ENCODE results near the gene TAF11L12. TPM values are rescaled to one million over a fixed set of nuclear protein-coding genes. Genes with fewer than 3 reads are reported as not detected.
"Not testable (repeated sequence)": the region's sequence is repeated elsewhere in the genome, so short reads cannot be mapped to it uniquely, and the experiment has no call there.

Gene TAF11L12
- total RNA-seq (not detected), polyA plus RNA-seq (not detected)

GRCh38 chr5:17610092-17610491 is at the start of gene TAF11L12:
Gene TAF11L12, plus strand, starts transcription at chr5:17610392.
- H3K4me1 ChIP-seq (ENCODE audit: insufficient read depth, low read length); H3K4me1 Mint-ChIP-seq; H3K27me3 Mint-ChIP-seq; H3K36me3 ChIP-seq (ENCODE audit: insufficient read depth, low read length); H3K27me3 ChIP-seq (ENCODE audit: insufficient read depth, low read length); H3K9me3 ChIP-seq (ENCODE audit: control insufficient read depth in 1 of 2, low read length in 2 of 2); H3K27ac ChIP-seq (ENCODE audit: low read depth, low read length); H3K4me3 ChIP-seq (ENCODE audit: low read length in 2 of 2); CTCF ChIA-PET (ENCODE audit: partially characterized antibody); H3K27ac Mint-ChIP-seq; POLR2A ChIA-PET (ENCODE audit: partially characterized antibody); H3K4me3 Mint-ChIP-seq; intact Hi-C loops (cut with micrococcal nuclease); H3K36me3 Mint-ChIP-seq; DNase-seq: not testable (repeated sequence)
- peaks cover 0 to 11% (median 5%) of the 10 kb centered on the region in 8 donors for H3K9me3 Mint-ChIP-seq

- intact Hi-C loops (cut with micrococcal nuclease); H3K9me3 Mint-ChIP-seq; H3K27ac ChIP-seq (ENCODE audit: low read depth, low read length); H3K9me3 ChIP-seq (ENCODE audit: control insufficient read depth in 1 of 2, low read length in 2 of 2); H3K27me3 ChIP-seq (ENCODE audit: insufficient read depth, low read length); DNase-seq; H3K4me3 ChIP-seq (ENCODE audit: low read length in 2 of 2); H3K4me1 Mint-ChIP-seq; POLR2A ChIA-PET (ENCODE audit: partially characterized antibody); H3K4me3 Mint-ChIP-seq; H3K27ac Mint-ChIP-seq; H3K36me3 Mint-ChIP-seq; H3K36me3 ChIP-seq (ENCODE audit: insufficient read depth, low read length); CTCF ChIA-PET (ENCODE audit: partially characterized antibody); H3K4me1 ChIP-seq (ENCODE audit: insufficient read depth, low read length); H3K27me3 Mint-ChIP-seq: not testable (repeated sequence)
Measured at GRCh38 chr5:17585658-17586057, 24.5 kb upstream of the TAF11L12 start, which contains the start of gene TAF11L7. Gene TAF11L7, minus strand, starts transcription at chr5:17585758.

- H3K4me1 ChIP-seq (ENCODE audit: insufficient read depth, low read length); H3K36me3 ChIP-seq (ENCODE audit: insufficient read depth, low read length); H3K4me1 Mint-ChIP-seq; POLR2A ChIA-PET (ENCODE audit: partially characterized antibody); H3K4me3 ChIP-seq (ENCODE audit: low read length in 2 of 2); H3K27ac Mint-ChIP-seq; H3K36me3 Mint-ChIP-seq; H3K27ac ChIP-seq (ENCODE audit: low read depth, low read length); H3K4me3 Mint-ChIP-seq; DNase-seq; CTCF ChIA-PET (ENCODE audit: partially characterized antibody); H3K27me3 ChIP-seq (ENCODE audit: insufficient read depth, low read length); H3K9me3 ChIP-seq (ENCODE audit: control insufficient read depth in 1 of 2, low read length in 2 of 2); H3K27me3 Mint-ChIP-seq; H3K9me3 Mint-ChIP-seq; intact Hi-C loops (cut with micrococcal nuclease): not testable (repeated sequence)
Measured at GRCh38 chr5:17590860-17591259, 19.3 kb upstream of the TAF11L12 start, which contains the start of gene TAF11L8. Gene TAF11L8, minus strand, starts transcription at chr5:17590960.

- H3K4me1 ChIP-seq (ENCODE audit: insufficient read depth, low read length); H3K27ac Mint-ChIP-seq; H3K4me1 Mint-ChIP-seq; H3K36me3 ChIP-seq (ENCODE audit: insufficient read depth, low read length); H3K4me3 Mint-ChIP-seq; H3K9me3 Mint-ChIP-seq; DNase-seq; H3K27me3 Mint-ChIP-seq; H3K9me3 ChIP-seq (ENCODE audit: control insufficient read depth in 1 of 2, low read length in 2 of 2); H3K27ac ChIP-seq (ENCODE audit: low read depth, low read length); POLR2A ChIA-PET (ENCODE audit: partially characterized antibody); H3K36me3 Mint-ChIP-seq; H3K27me3 ChIP-seq (ENCODE audit: insufficient read depth, low read length); CTCF ChIA-PET (ENCODE audit: partially characterized antibody); intact Hi-C loops (cut with micrococcal nuclease); H3K4me3 ChIP-seq (ENCODE audit: low read length in 2 of 2): not testable (repeated sequence)
Measured at GRCh38 chr5:17594255-17594654, 15.9 kb upstream of the TAF11L12 start, which contains the start of gene TAF11L9. Gene TAF11L9, minus strand, starts transcription at chr5:17594394.

GRCh38 chr5:17597728-17598127 is 12.5 kb upstream of the TAF11L12 start, which contains the start of gene TAF11L10:
Gene TAF11L10, minus strand, starts transcription at chr5:17597828.
- H3K27me3 ChIP-seq (ENCODE audit: insufficient read depth, low read length); H3K9me3 ChIP-seq (ENCODE audit: control insufficient read depth in 1 of 2, low read length in 2 of 2); POLR2A ChIA-PET (ENCODE audit: partially characterized antibody); H3K4me1 Mint-ChIP-seq; H3K27ac ChIP-seq (ENCODE audit: low read depth, low read length); H3K4me1 ChIP-seq (ENCODE audit: insufficient read depth, low read length); intact Hi-C loops (cut with micrococcal nuclease); H3K4me3 Mint-ChIP-seq; H3K27ac Mint-ChIP-seq; DNase-seq; H3K9me3 Mint-ChIP-seq; H3K36me3 ChIP-seq (ENCODE audit: insufficient read depth, low read length); H3K4me3 ChIP-seq (ENCODE audit: low read length in 2 of 2); H3K27me3 Mint-ChIP-seq; CTCF ChIA-PET (ENCODE audit: partially characterized antibody); H3K36me3 Mint-ChIP-seq: not testable (repeated sequence)

GRCh38 chr5:17603880-17604279 is 6.3 kb upstream of the TAF11L12 start, which contains the start of gene TAF11L11:
Gene TAF11L11, plus strand, starts transcription at chr5:17604183.
- H3K4me3 ChIP-seq (ENCODE audit: low read length in 2 of 2); CTCF ChIA-PET (ENCODE audit: partially characterized antibody); H3K4me1 ChIP-seq (ENCODE audit: insufficient read depth, low read length); H3K4me1 Mint-ChIP-seq; DNase-seq; POLR2A ChIA-PET (ENCODE audit: partially characterized antibody); H3K27me3 Mint-ChIP-seq; H3K27ac ChIP-seq (ENCODE audit: low read depth, low read length); H3K27ac Mint-ChIP-seq; H3K4me3 Mint-ChIP-seq; intact Hi-C loops (cut with micrococcal nuclease); H3K36me3 Mint-ChIP-seq; H3K36me3 ChIP-seq (ENCODE audit: insufficient read depth, low read length); H3K27me3 ChIP-seq (ENCODE audit: insufficient read depth, low read length); H3K9me3 ChIP-seq (ENCODE audit: control insufficient read depth in 1 of 2, low read length in 2 of 2); H3K9me3 Mint-ChIP-seq: not testable (repeated sequence)

- Mint-ChIP-seq H3K4me3 (no peak overlapping the region), H3K4me1 (no peaks in the 10 kb centered on the region), H3K9me3 (peaks cover 0 to 10% (median 4%) of the 10 kb centered on the region in 8 donors), H3K36me3 (no peaks in the 10 kb centered on the region), H3K27me3 (no peaks in the 10 kb centered on the region), H3K27ac (no peak overlapping the region)
- Histone ChIP-seq H3K4me1 (ENCODE audit: insufficient read depth, low read length) (no peaks in the 10 kb centered on the region), H3K9me3 (ENCODE audit: control insufficient read depth in 1 of 2, low read length in 2 of 2) (no peaks in the 10 kb centered on the region), H3K27me3 (ENCODE audit: insufficient read depth, low read length) (no peaks in the 10 kb centered on the region), H3K4me3 (ENCODE audit: low read length in 2 of 2) (no peak overlapping the region), H3K27ac (ENCODE audit: low read depth, low read length) (no peak overlapping the region), H3K36me3 (ENCODE audit: insufficient read depth, low read length) (no peaks in the 10 kb centered on the region)
- CTCF ChIA-PET (ENCODE audit: partially characterized antibody), result no interaction called here
- DNase-seq, result no peak
- POLR2A ChIA-PET (ENCODE audit: partially characterized antibody), result no interaction called here
- intact Hi-C loops (cut with micrococcal nuclease), result no loop called here
Measured at GRCh38 chr5:17604951-17605350, 5.2 kb upstream of the TAF11L12 start.

- H3K4me3 Mint-ChIP-seq; H3K4me3 ChIP-seq (ENCODE audit: low read length in 2 of 2); H3K27me3 Mint-ChIP-seq; H3K9me3 Mint-ChIP-seq; H3K4me1 Mint-ChIP-seq; DNase-seq; H3K4me1 ChIP-seq (ENCODE audit: insufficient read depth, low read length); H3K36me3 ChIP-seq (ENCODE audit: insufficient read depth, low read length); CTCF ChIA-PET (ENCODE audit: partially characterized antibody); H3K27ac ChIP-seq (ENCODE audit: low read depth, low read length); POLR2A ChIA-PET (ENCODE audit: partially characterized antibody); H3K27ac Mint-ChIP-seq; intact Hi-C loops (cut with micrococcal nuclease); H3K36me3 Mint-ChIP-seq; H3K9me3 ChIP-seq (ENCODE audit: control insufficient read depth in 1 of 2, low read length in 2 of 2); H3K27me3 ChIP-seq (ENCODE audit: insufficient read depth, low read length): not testable (repeated sequence)
Measured at GRCh38 chr5:17607461-17607860, 2.7 kb upstream of the TAF11L12 start.
